GM23248 (cell line): Measurements from ENCODE around the gene ADH1C.
"Not testable (repeated sequence)": the region's sequence is repeated elsewhere in the genome, so short reads cannot be mapped to it uniquely, and the experiment has no call there.

Experiments used
- EZH2 ChIP-seq: fragments of 200-600 bp; sonication (generic); IDR thresholded peaks from 2 replicates; pipeline ENCODE4 v1.6.1; 2018; ENCODE audit warnings: antibody characterized with exemption, mild to moderate bottlenecking; ENCODE audit not compliant: insufficient read depth, poor library complexity, severe bottlenecking
- EZH2phosphoT487 ChIP-seq: fragments of 200-600 bp; sonication (generic); IDR thresholded peaks from 2 replicates; pipeline ENCODE4 v1.6.1; 2018; ENCODE audit warnings: antibody characterized with exemption, moderate library complexity, mild to moderate bottlenecking, low read depth; ENCODE audit not compliant: insufficient read depth

DNA sequence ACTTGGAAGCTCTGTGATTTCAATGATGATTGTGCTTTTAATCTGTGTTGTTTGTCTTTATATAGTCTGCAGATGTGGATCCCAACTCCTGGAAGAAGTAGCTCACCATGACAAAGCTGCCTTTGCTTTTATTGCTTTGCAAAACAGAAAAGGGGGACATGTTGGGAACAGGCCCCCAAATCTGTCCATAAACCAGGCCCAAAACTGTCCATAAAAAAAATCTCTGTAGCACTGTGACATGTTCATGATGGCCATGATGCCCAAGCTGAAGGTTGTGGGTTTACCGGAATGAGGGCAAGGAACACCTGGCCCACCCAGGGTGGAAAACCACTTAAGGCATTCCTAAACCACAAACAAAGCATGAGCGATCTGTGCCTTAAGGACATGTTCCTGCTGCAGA, 19.9 kb upstream of the ADH1C start:
- TF ChIP-seq EZH2, EZH2phosphoT487: not testable (repeated sequence)
